NB4 (cell line): ENCODE results near the gene GRHL1.

Experiments used
- CTCF ChIP-seq: IDR thresholded peaks from one replicate; pipeline ENCODE4 v1.5.1; 2012; ENCODE audit warnings: low read depth, low read length
- POLR2A ChIP-seq: IDR thresholded peaks from 2 replicates; pipeline ENCODE4 v1.6.1; 2011; ENCODE audit warnings: mild to moderate bottlenecking; ENCODE audit not compliant: insufficient read length; ENCODE audit errors: extremely low read depth

GRCh38 chr2:10019174-10019573 is 67.7 kb downstream of the GRHL1 start:
- TF ChIP-seq CTCF (no peak), POLR2A (no peak)
